Measurements from ENCODE around the gene ZFPL1.

- no peak for TF ChIP-seq CTCF (IDR thresholded peaks at IDR 0.05)
- no peak for TF ChIP-seq POLR2A (IDR thresholded peaks at IDR 0.05)
These were observed 49.7 kb downstream of the ZFPL1 start for GRCh38 chr11:65133724-65134123.

Data from adrenal gland (tissue), 5 donors.